SK-N-SH treated with all-trans-retinoic acid at 6 μM for 48 hours (cell line): ENCODE results near the gene CIZ1.

Source experiments
- ATAC-seq: fragments of 200-7000 bp; cut with Tn5 transposase; 3 replicates; pipeline ENCODE4 v1.9.1; 2020; ENCODE audit warnings: mild to moderate bottlenecking, moderate library complexity
- ARNTL ChIP-seq: fragments of 450-650 bp; formaldehyde crosslinking; IDR thresholded peaks from 2 replicates; pipeline ENCODE4 v1.5.0; 2020; ENCODE audit warnings: low read depth, mild to moderate bottlenecking, moderate library complexity, borderline replicate concordance
- BACH2 ChIP-seq: fragments of 250-450 bp; sonication (Bioruptor Pico); IDR thresholded peaks from 2 replicates; pipeline ENCODE4 v1.9.0; 2021; ENCODE audit warnings: mild to moderate bottlenecking, borderline replicate concordance
- CSDC2 ChIP-seq: fragments of 250-450 bp; sonication (Bioruptor Pico); IDR thresholded peaks from 2 replicates; pipeline ENCODE4 v1.5.0; 2020; ENCODE audit warnings: mild to moderate bottlenecking, moderate library complexity
- ESRRG ChIP-seq: fragments of 250-450 bp; sonication (Bioruptor Pico); IDR thresholded peaks from 2 replicates; pipeline ENCODE4 v1.6.1; 2021; ENCODE audit warnings: mild to moderate bottlenecking
- GLIS3 ChIP-seq: fragments of 250-450 bp; sonication (Bioruptor Pico); IDR thresholded peaks from 2 replicates; pipeline ENCODE4 v1.5.0; 2020; ENCODE audit warnings: mild to moderate bottlenecking, moderate library complexity
- OSR1 ChIP-seq: fragments of 250-450 bp; sonication (Bioruptor Pico); IDR thresholded peaks from 2 replicates; pipeline ENCODE4 v1.8.0; 2022; ENCODE audit warnings: moderate library complexity, mild to moderate bottlenecking, inconsistent platforms
- PPARA ChIP-seq: fragments of 250-450 bp; sonication (Bioruptor Pico); IDR thresholded peaks from 2 replicates; pipeline ENCODE4 v1.5.0; 2020; ENCODE audit warnings: mild to moderate bottlenecking, borderline replicate concordance
- SNAI2 ChIP-seq: fragments of 250-450 bp; sonication (Bioruptor Pico); IDR thresholded peaks from 2 replicates; pipeline ENCODE4 v1.5.0; 2020; ENCODE audit warnings: mild to moderate bottlenecking, moderate library complexity
- TCF4 ChIP-seq: fragments of 250-450 bp; sonication (Bioruptor Pico); IDR thresholded peaks from 2 replicates; pipeline ENCODE4 v1.8.0; 2021; ENCODE audit warnings: mild to moderate bottlenecking, moderate library complexity, borderline replicate concordance
- TOX ChIP-seq: fragments of 250-450 bp; sonication (Bioruptor Pico); IDR thresholded peaks from 2 replicates; pipeline ENCODE4 v1.8.0; 2021; ENCODE audit warnings: mild to moderate bottlenecking, moderate library complexity, borderline replicate concordance
- ZC3H10 ChIP-seq: fragments of 250-450 bp; sonication (Bioruptor Pico); IDR thresholded peaks from 2 replicates; pipeline ENCODE4 v1.5.1; 2021; ENCODE audit warnings: mild to moderate bottlenecking, moderate library complexity
- ZFP3 ChIP-seq: fragments of 250-450 bp; sonication (Bioruptor Pico); IDR thresholded peaks from 2 replicates; pipeline ENCODE4 v1.5.0; 2020; ENCODE audit warnings: mild to moderate bottlenecking, moderate library complexity
- ZNF565 ChIP-seq: fragments of 450-650 bp; formaldehyde crosslinking; conservative IDR thresholded peaks from 2 replicates; pipeline ENCODE4 v1.5.0; 2020; ENCODE audit warnings: low read depth, mild to moderate bottlenecking, moderate library complexity
- ZNF70 ChIP-seq: fragments of 450-650 bp; formaldehyde crosslinking; IDR thresholded peaks from 2 replicates; pipeline ENCODE4 v1.5.0; 2020; ENCODE audit warnings: mild to moderate bottlenecking, moderate library complexity
- ZNF8 ChIP-seq: fragments of 450-650 bp; formaldehyde crosslinking; IDR thresholded peaks from 2 replicates; pipeline ENCODE4 v1.5.0; 2020; ENCODE audit warnings: mild to moderate bottlenecking, moderate library complexity
- TF ChIP-seq, protein P1 (sequence below): fragments of 250-450 bp; sonication (Bioruptor Pico); IDR thresholded peaks from 2 replicates; pipeline ENCODE4 v1.5.1; 2021; ENCODE audit warnings: mild to moderate bottlenecking, moderate library complexity
- TF ChIP-seq, protein P2 (sequence below): fragments of 250-450 bp; sonication (Bioruptor Pico); IDR thresholded peaks from 2 replicates; pipeline ENCODE4 v1.5.0; 2020; ENCODE audit warnings: mild to moderate bottlenecking, moderate library complexity
- TF ChIP-seq, protein P3 (sequence below): fragments of 250-450 bp; sonication (Bioruptor Pico); IDR thresholded peaks from 2 replicates; pipeline ENCODE4 v1.5.1; 2020; ENCODE audit warnings: low read depth, mild to moderate bottlenecking, moderate library complexity
- TF ChIP-seq, protein P4 (sequence below): fragments of 250-450 bp; sonication (Bioruptor Pico); IDR thresholded peaks from 2 replicates; pipeline ENCODE4 v1.8.0; 2021; ENCODE audit warnings: low read depth, mild to moderate bottlenecking, moderate library complexity, borderline replicate concordance

Gene CIZ1

DNA sequence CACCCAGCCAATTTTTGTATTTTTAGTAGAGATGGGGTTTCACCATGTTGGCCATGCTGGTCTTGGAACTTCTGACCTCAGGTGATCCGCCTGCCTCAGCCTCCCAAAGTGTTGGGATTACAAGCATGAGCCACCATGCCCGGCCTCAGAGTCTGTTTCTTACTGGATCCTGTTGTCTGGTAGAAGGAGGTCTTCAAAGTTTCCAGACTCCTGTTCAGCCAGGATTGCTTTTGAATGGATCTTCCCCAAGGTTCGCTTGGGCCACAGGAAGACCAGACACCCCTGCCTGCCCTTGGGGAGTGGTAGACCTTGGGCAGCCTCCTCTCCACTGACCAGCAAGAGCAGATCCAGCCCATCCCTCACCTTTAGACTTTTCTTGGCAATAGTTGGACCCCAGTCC lies 49.8 kb downstream of the CIZ1 start:
- TF ChIP-seq ZNF565 (CRISPR knock-in tag) (no peak), ZC3H10 (CRISPR knock-in tag) (no peak), ARNTL (CRISPR knock-in tag) (no peak), TCF4 (CRISPR knock-in tag) (no peak), OSR1 (CRISPR knock-in tag) (no peak), TOX (CRISPR knock-in tag) (no peak), ZFP3 (no peak), GLIS3 (no peak), SNAI2 (CRISPR knock-in tag) (no peak)
- TF ChIP-seq, protein P1, sequence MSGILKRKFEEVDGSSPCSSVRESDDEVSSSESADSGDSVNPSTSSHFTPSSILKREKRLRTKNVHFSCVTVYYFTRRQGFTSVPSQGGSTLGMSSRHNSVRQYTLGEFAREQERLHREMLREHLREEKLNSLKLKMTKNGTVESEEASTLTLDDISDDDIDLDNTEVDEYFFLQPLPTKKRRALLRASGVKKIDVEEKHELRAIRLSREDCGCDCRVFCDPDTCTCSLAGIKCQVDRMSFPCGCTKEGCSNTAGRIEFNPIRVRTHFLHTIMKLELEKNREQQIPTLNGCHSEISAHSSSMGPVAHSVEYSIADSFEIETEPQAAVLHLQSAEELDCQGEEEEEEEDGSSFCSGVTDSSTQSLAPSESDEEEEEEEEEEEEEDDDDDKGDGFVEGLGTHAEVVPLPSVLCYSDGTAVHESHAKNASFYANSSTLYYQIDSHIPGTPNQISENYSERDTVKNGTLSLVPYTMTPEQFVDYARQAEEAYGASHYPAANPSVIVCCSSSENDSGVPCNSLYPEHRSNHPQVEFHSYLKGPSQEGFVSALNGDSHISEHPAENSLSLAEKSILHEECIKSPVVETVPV (CRISPR knock-in tag) = no peak
- TF ChIP-seq, protein P2, sequence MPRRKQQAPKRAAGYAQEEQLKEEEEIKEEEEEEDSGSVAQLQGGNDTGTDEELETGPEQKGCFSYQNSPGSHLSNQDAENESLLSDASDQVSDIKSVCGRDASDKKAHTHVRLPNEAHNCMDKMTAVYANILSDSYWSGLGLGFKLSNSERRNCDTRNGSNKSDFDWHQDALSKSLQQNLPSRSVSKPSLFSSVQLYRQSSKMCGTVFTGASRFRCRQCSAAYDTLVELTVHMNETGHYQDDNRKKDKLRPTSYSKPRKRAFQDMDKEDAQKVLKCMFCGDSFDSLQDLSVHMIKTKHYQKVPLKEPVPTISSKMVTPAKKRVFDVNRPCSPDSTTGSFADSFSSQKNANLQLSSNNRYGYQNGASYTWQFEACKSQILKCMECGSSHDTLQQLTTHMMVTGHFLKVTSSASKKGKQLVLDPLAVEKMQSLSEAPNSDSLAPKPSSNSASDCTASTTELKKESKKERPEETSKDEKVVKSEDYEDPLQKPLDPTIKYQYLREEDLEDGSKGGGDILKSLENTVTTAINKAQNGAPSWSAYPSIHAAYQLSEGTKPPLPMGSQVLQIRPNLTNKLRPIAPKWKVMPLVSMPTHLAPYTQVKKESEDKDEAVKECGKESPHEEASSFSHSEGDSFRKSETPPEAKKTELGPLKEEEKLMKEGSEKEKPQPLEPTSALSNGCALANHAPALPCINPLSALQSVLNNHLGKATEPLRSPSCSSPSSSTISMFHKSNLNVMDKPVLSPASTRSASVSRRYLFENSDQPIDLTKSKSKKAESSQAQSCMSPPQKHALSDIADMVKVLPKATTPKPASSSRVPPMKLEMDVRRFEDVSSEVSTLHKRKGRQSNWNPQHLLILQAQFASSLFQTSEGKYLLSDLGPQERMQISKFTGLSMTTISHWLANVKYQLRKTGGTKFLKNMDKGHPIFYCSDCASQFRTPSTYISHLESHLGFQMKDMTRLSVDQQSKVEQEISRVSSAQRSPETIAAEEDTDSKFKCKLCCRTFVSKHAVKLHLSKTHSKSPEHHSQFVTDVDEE (CRISPR knock-in tag) = no peak
- TF ChIP-seq, protein P3, sequence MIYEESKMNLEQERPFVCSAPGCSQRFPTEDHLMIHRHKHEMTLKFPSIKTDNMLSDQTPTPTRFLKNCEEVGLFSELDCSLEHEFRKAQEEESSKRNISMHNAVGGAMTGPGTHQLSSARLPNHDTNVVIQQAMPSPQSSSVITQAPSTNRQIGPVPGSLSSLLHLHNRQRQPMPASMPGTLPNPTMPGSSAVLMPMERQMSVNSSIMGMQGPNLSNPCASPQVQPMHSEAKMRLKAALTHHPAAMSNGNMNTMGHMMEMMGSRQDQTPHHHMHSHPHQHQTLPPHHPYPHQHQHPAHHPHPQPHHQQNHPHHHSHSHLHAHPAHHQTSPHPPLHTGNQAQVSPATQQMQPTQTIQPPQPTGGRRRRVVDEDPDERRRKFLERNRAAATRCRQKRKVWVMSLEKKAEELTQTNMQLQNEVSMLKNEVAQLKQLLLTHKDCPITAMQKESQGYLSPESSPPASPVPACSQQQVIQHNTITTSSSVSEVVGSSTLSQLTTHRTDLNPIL (CRISPR knock-in tag) = no peak

DNA sequence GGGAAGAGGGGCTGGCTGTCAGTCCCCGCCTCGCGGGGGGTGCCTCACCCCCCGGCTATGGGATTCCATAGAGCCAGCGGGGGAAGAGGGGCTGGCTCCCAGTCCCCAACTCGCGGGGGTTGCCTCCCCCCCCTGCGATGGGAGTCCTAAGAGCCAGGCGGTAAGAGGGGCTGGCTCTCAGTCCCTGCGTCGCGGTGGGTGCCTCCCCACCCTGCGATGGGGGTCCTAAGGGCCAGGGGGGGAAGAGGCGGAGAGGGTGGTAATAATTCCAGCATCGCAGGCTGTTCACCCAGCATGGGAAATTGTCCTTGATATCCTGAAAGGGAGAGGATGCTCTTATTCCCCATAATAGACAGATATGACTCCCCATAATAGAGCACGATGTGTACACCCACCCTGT lies 51.8 kb downstream of the CIZ1 start:
- no peak for ATAC-seq
- TF ChIP-seq, protein P3 (CRISPR knock-in tag) = no peak
- TF ChIP-seq OSR1 (CRISPR knock-in tag) = no peak
- no peak for TF ChIP-seq CSDC2
- TF ChIP-seq TCF4 (CRISPR knock-in tag) = no peak
- TF ChIP-seq ZFP3 = no peak
- no peak for TF ChIP-seq BACH2 (CRISPR knock-in tag)
- TF ChIP-seq PPARA (CRISPR knock-in tag) = no peak
- no peak for TF ChIP-seq ZC3H10 (CRISPR knock-in tag)
- no peak for TF ChIP-seq ESRRG (CRISPR knock-in tag)
- no peak for TF ChIP-seq TOX (CRISPR knock-in tag)

More for the DNA sequence above, 49.8 kb downstream of the CIZ1 start:
- no peak for ATAC-seq

DNA sequence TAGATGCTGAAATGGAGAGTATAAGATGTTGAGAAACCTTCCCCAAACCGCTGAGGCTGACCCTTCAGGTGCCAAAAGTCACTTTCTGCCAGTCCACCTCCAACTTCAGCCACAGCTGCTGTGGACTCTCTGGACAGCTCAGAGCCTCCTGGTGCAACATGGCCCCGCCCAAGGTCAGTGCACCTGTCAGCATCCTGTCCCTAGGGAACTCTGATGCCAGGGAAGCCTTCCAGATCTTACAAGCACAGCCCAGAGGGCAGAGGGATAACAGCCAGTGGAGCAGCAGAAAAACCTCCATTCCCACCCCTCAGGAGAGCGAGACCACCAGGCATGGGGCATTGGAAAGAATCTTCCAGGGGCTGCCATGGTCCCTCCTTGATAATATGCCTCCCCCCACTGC lies 53.4 kb downstream of the CIZ1 start:
- TF ChIP-seq PPARA (CRISPR knock-in tag) (no peak), SNAI2 (CRISPR knock-in tag) (no peak), ARNTL (CRISPR knock-in tag) (no peak), GLIS3 (no peak), ZNF70 (no peak), TCF4 (CRISPR knock-in tag) (no peak), OSR1 (CRISPR knock-in tag) (no peak), TOX (CRISPR knock-in tag) (no peak), ZFP3 (no peak), ZNF8 (no peak), ZNF565 (CRISPR knock-in tag) (no peak), ESRRG (CRISPR knock-in tag) (no peak)
- TF ChIP-seq, protein P3 (CRISPR knock-in tag) = no peak
- TF ChIP-seq, protein P1 (CRISPR knock-in tag) = no peak
- TF ChIP-seq, protein P4, sequence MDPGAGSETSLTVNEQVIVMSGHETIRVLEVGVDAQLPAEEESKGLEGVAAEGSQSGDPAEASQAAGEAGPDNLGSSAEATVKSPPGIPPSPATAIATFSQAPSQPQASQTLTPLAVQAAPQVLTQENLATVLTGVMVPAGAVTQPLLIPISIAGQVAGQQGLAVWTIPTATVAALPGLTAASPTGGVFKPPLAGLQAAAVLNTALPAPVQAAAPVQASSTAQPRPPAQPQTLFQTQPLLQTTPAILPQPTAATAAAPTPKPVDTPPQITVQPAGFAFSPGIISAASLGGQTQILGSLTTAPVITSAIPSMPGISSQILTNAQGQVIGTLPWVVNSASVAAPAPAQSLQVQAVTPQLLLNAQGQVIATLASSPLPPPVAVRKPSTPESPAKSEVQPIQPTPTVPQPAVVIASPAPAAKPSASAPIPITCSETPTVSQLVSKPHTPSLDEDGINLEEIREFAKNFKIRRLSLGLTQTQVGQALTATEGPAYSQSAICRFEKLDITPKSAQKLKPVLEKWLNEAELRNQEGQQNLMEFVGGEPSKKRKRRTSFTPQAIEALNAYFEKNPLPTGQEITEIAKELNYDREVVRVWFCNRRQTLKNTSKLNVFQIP (CRISPR knock-in tag) = no peak
- ATAC-seq = no peak; the same call in 2 of the 3 replicates
